GM21619 (cell line): ENCODE results near the gene VGLL4.
A peak's percentile ranks its signal among the peaks of the same experiment; 100 is the strongest.
"Not testable (repeated sequence)": the region's sequence is repeated elsewhere in the genome, so short reads cannot be mapped to it uniquely, and the experiment has no call there.

ENCODE experiments used
- ATAC-seq: cut with Tn5 transposase; IDR thresholded peaks from one replicate; pipeline ENCODE4 v1.9.1; 2021; ENCODE audit not compliant: unreplicated experiment

Gene VGLL4

GRCh38 chr3:11643605-11644087 is at the start of gene VGLL4:
Gene VGLL4, minus strand, starts transcription at chr3:11643915. Its CDS starts 397 bp downstream, at chr3:11643518.
- peak; percentile 49 for ATAC-seq

- ATAC-seq, result no peak
Observed at GRCh38 chr3:11692532-11692813, 48.8 kb upstream of the VGLL4 start.

GRCh38 chr3:11691767-11692531 is 48.2 kb upstream of the VGLL4 start:
- ATAC-seq, result no peak

- no peak for ATAC-seq
Observed at GRCh38 chr3:11690863-11691766, 47.4 kb upstream of the VGLL4 start.

- no peak for ATAC-seq
Observed at GRCh38 chr3:11689749-11690148, 46.0 kb upstream of the VGLL4 start.

GRCh38 chr3:11684980-11685379 is 41.3 kb upstream of the VGLL4 start:
- ATAC-seq, result not testable (repeated sequence)

- no peak for ATAC-seq
Observed at GRCh38 chr3:11680509-11680908, 36.8 kb upstream of the VGLL4 start.

GRCh38 chr3:11679964-11680363 is 36.2 kb upstream of the VGLL4 start:
- ATAC-seq, result no peak

- no peak for ATAC-seq
Observed at GRCh38 chr3:11672363-11672762, 28.6 kb upstream of the VGLL4 start.

GRCh38 chr3:11671648-11672100 is 28.0 kb upstream of the VGLL4 start:
- peak; percentile 57 for ATAC-seq

GRCh38 chr3:11668243-11669235 is 24.8 kb upstream of the VGLL4 start:
- ATAC-seq, result no peak

GRCh38 chr3:11665331-11665730 is 21.6 kb upstream of the VGLL4 start:
- no peak for ATAC-seq

- ATAC-seq, result no peak
Observed at GRCh38 chr3:11662392-11662990, 18.8 kb upstream of the VGLL4 start.

GRCh38 chr3:11661827-11662226 is 18.1 kb upstream of the VGLL4 start:
- ATAC-seq, result no peak

GRCh38 chr3:11661052-11661656 is 17.4 kb upstream of the VGLL4 start:
- ATAC-seq, result no peak

- no peak for ATAC-seq
Observed at GRCh38 chr3:11660242-11660641, 16.5 kb upstream of the VGLL4 start.

GRCh38 chr3:11658180-11658579 is 14.5 kb upstream of the VGLL4 start:
- no peak for ATAC-seq

- no peak for ATAC-seq
Observed at GRCh38 chr3:11655196-11655928, 11.6 kb upstream of the VGLL4 start.

- no peak for ATAC-seq
Observed at GRCh38 chr3:11654166-11654565, 10.5 kb upstream of the VGLL4 start.
